Type B pancreatic cell (in vitro differentiated cells): Measurements from ENCODE around the gene RFX4. TPM values are rescaled to one million over a fixed set of nuclear protein-coding genes. Genes with fewer than 3 reads are reported as not detected.
"Not testable (repeated sequence)": the region's sequence is repeated elsewhere in the genome, so short reads cannot be mapped to it uniquely, and the experiment has no call there.

Experiments
- DNase-seq: peaks from one replicate; pipeline ENCODE4 v3.0.0; 2021; ENCODE audit warnings: mixed read lengths; ENCODE audit not compliant: unreplicated experiment; ENCODE audit errors: extremely low spot score
- H3K27ac Mint-ChIP-seq: 2 replicates; pipeline ENCODE4 v1.8.0; 2021; ENCODE audit warnings: mild to moderate bottlenecking, mixed read lengths
- H3K27me3 Mint-ChIP-seq: 2 replicates; pipeline ENCODE4 v1.8.0; 2021; ENCODE audit warnings: mixed read lengths
- H3K36me3 Mint-ChIP-seq: 2 replicates; pipeline ENCODE4 v1.8.0; 2021; ENCODE audit warnings: mixed read lengths
- H3K4me1 Mint-ChIP-seq: one replicate; pipeline ENCODE4 v1.8.0; 2021; ENCODE audit warnings: mixed read lengths; ENCODE audit not compliant: unreplicated experiment
- H3K4me3 Mint-ChIP-seq: 2 replicates; pipeline ENCODE4 v1.8.0; 2021; ENCODE audit warnings: mild to moderate bottlenecking, mixed read lengths
- H3K9me3 Mint-ChIP-seq: 2 replicates; pipeline ENCODE4 v1.8.0; 2021; ENCODE audit warnings: mixed read lengths
- CTCF ChIP-seq: fragments of 200-600 bp; sonication (generic); conservative IDR thresholded peaks from 2 replicates; pipeline ENCODE4 v1.5.0; 2021; ENCODE audit warnings: antibody characterized with exemption, mild to moderate bottlenecking
- total RNA-seq: library from RNA; stranded (reverse); gene quantifications from 2 replicates; pipeline ENCODE4 v1.2.1, GENCODE V29; 2021; ENCODE audit warnings: low replicate concordance

RFX4 gene
- total RNA-seq, 1 donor from 2014 or later, result 25.4 TPM

GRCh38 chr12:106684497-106684896, 101.7 kb downstream of the RFX4 start:
- H3K27me3 Mint-ChIP-seq, result no peaks in the 10 kb centered on the region
- no peak overlapping the region for H3K27ac Mint-ChIP-seq
- no peaks in the 10 kb centered on the region for H3K36me3 Mint-ChIP-seq
- TF ChIP-seq CTCF, result no peak
- no peaks in the 10 kb centered on the region for H3K9me3 Mint-ChIP-seq
- no peaks in the 10 kb centered on the region for H3K4me1 Mint-ChIP-seq
- H3K4me3 Mint-ChIP-seq, result no peak overlapping the region
- DNase-seq, result no peak

GRCh38 chr12:106685381-106685780, 102.6 kb downstream of the RFX4 start:
- Mint-ChIP-seq H3K4me1 (no peaks in the 10 kb centered on the region), H3K27ac (no peak overlapping the region), H3K36me3 (no peaks in the 10 kb centered on the region), H3K27me3 (no peaks in the 10 kb centered on the region), H3K4me3 (no peak overlapping the region), H3K9me3 (no peaks in the 10 kb centered on the region)
- no peak for DNase-seq
- TF ChIP-seq CTCF, result no peak

- Mint-ChIP-seq H3K4me3 (no peak overlapping the region), H3K27ac (no peak overlapping the region), H3K27me3 (no peaks in the 10 kb centered on the region), H3K9me3 (no peaks in the 10 kb centered on the region), H3K36me3 (no peaks in the 10 kb centered on the region), H3K4me1 (no peaks in the 10 kb centered on the region)
- no peak for TF ChIP-seq CTCF
- no peak for DNase-seq
Measured at GRCh38 chr12:106687672-106688071, 104.9 kb downstream of the RFX4 start.

GRCh38 chr12:106690569-106691305, 107.9 kb downstream of the RFX4 start:
- no peak for DNase-seq
- Mint-ChIP-seq H3K36me3 (no peaks in the 10 kb centered on the region), H3K4me3 (no peak overlapping the region), H3K4me1 (no peaks in the 10 kb centered on the region), H3K27me3 (peaks cover 3% of the 10 kb centered on the region), H3K27ac (no peak overlapping the region), H3K9me3 (no peaks in the 10 kb centered on the region)
- TF ChIP-seq CTCF, result no peak

GRCh38 chr12:106692033-106692432, 109.2 kb downstream of the RFX4 start:
- not testable (repeated sequence) for DNase-seq, H3K36me3 Mint-ChIP-seq, H3K4me3 Mint-ChIP-seq, H3K4me1 Mint-ChIP-seq, H3K27me3 Mint-ChIP-seq, H3K9me3 Mint-ChIP-seq, H3K27ac Mint-ChIP-seq

GRCh38 chr12:106692896-106693820, 110.4 kb downstream of the RFX4 start:
- Mint-ChIP-seq H3K36me3 (no peaks in the 10 kb centered on the region), H3K4me1 (no peaks in the 10 kb centered on the region), H3K27ac (no peak overlapping the region), H3K4me3 (no peak overlapping the region), H3K9me3 (no peaks in the 10 kb centered on the region), H3K27me3 (peaks cover 3% of the 10 kb centered on the region)
- TF ChIP-seq CTCF, result no peak
- DNase-seq, result no peak
